NCI-H2227 (cell line): Measurements from ENCODE around the gene FEM1B.
A peak's percentile ranks its signal among the peaks of the same experiment; 100 is the strongest.

Experiments used
- DNase-seq: peaks from one replicate; lab custom pipeline; 2025; ENCODE audit not compliant: unreplicated experiment; lab: John Stamatoyannopoulos, UW

The FEM1B gene

DNA sequence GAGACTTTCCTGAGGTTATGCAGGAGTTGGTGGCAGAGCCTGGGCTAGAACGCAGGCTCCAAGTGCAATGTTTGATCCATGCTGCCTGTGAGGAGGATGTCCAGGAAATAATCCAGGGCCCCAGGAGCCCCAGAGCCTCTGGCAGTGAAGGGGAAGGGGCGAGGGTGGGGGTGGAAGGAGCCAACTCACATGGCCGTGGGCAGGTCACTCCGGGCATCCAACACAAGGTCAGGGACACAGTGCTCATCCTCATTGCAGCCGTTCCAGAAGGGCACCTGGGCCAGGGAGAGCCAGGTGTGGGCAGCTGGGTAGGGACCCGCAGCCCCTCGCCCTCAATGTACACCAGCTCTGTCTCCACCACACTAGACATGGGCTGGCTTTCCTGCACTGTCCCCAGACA lies 43.7 kb downstream of the FEM1B start:
- DNase-seq: no peak

- DNase-seq: no peak
Observed at GRCh38 chr15:68322796-68323195, 45.3 kb downstream of the FEM1B start.

DNA sequence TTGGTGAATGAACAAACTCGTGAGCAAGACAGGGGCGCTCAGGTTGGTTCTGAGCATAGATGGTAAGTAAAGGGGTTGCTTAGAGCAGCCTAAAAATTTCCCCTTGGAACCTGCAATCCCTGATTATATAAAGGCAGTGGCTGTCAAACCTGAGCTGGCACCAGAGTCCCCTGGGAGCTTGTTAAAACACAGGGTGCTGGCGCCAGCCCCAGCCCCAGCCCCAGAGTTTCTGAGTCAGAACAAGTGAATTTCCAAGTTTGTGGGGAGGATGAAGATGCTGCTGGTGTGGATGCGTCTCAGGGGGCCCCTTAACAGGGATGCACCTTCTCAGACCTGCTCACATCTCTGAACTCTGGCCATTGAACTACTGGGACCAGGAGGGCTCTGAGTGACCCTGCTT lies 48.2 kb downstream of the FEM1B start:
- no peak for DNase-seq

GRCh38 chr15:68326711-68327354 lies 49.3 kb downstream of the FEM1B start:
- no peak for DNase-seq

- DNase-seq: no peak
Observed at GRCh38 chr15:68328443-68328842, 50.9 kb downstream of the FEM1B start.

GRCh38 chr15:68328964-68329363 lies 51.4 kb downstream of the FEM1B start:
- no peak for DNase-seq

GRCh38 chr15:68330416-68330815 lies 52.9 kb downstream of the FEM1B start:
- no peak for DNase-seq

- DNase-seq: peak; percentile 32
Observed at GRCh38 chr15:68330901-68331300, 53.4 kb downstream of the FEM1B start.

GRCh38 chr15:68332266-68332665 lies 54.7 kb downstream of the FEM1B start:
- no peak for DNase-seq

- no peak for DNase-seq
Observed at GRCh38 chr15:68333775-68334470, 56.4 kb downstream of the FEM1B start.

- DNase-seq: no peak
Observed at GRCh38 chr15:68334661-68335124, 57.1 kb downstream of the FEM1B start.

GRCh38 chr15:68335251-68335650 lies 57.7 kb downstream of the FEM1B start:
- no peak for DNase-seq

- no peak for DNase-seq
Observed at GRCh38 chr15:68335655-68336054, 58.1 kb downstream of the FEM1B start.

GRCh38 chr15:68336516-68336915 lies 59.0 kb downstream of the FEM1B start:
- DNase-seq: no peak

DNA sequence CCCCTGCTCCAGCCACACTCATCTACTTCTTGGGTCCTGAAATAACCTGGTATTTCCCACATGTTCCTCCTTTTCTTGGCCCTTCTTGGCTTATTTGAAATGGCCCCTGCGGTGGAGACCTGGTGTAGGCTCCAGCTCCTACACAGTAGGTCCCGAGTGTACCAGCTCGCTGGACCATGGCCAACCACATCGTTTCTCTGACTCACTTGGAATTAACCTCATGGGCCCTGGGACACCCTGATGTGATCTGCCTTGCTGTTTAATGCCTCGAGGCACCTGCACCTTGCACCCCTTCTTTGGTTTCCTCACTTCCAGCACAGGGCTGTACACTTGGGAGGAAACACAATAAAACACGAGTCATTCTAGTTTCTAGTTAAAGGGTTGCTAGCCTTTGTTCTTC lies 60.3 kb downstream of the FEM1B start:
- DNase-seq: no peak

DNA sequence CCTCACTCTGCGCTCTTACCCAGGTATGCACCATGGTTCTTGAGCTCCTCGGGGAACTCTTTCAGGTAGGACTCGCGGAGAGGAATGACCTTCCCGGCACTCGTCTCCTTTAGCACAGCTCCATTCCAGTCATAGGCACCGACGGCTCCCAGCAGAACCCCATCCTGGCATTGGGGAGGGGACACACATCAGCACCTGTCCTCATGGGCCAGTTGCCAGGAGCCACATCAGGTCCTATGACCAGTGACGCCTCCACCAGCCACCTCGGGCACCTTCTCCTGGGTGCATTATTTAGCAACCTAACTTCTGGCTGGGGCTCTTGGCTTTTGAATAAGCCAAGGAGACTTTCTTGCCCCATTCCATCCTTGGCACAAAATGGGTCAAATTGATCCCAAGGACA lies 61.9 kb downstream of the FEM1B start:
- no peak for DNase-seq

DNA sequence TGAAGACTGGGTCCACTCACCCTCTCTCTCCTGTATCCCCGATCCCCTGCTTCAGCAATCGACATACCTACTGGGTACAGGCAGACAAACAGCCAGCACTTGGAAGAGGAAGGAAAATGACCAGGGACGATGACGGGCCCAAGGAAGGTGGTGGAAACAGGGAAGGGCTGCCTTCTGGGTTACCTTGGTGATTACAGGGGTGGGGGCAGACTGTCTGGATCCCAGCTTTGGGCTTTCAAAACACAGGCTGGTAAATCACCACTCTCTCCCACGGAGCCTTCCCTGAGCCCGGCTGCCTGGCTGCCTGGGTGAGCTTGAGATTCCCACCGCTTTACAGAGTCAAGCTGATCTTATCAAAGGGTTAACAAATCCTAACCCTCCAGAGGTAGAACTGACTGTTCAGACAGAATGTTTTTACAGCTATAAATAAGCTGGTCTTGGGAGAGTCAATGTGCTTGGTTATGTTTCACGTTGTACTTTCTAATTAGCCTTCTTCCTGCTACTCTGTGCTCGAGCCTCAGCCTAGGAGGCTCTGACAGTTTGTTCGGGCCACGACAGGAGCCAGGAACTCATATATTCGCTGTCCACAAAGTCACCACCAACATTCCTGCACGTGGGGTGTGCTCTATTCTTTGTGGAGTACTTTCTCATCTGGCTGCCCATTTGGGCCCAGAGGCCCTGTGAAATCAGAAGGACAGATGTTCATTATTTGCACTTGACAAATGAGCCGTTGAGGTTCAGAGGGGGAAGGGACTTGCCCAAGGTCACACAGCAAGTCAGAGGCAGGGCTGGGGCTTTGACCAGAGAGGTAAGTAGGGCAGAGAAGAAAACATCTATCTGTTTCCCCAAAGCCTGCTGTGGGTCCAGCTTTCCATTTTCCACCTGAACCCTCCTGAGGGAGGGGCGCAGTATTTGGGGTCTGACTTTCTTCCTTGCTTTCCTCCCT lies 63.5 kb downstream of the FEM1B start:
- DNase-seq: no peak

GRCh38 chr15:68341760-68342725 lies 64.5 kb downstream of the FEM1B start:
- no peak for DNase-seq

GRCh38 chr15:68343579-68344225 lies 66.2 kb downstream of the FEM1B start:
- no peak for DNase-seq

DNA sequence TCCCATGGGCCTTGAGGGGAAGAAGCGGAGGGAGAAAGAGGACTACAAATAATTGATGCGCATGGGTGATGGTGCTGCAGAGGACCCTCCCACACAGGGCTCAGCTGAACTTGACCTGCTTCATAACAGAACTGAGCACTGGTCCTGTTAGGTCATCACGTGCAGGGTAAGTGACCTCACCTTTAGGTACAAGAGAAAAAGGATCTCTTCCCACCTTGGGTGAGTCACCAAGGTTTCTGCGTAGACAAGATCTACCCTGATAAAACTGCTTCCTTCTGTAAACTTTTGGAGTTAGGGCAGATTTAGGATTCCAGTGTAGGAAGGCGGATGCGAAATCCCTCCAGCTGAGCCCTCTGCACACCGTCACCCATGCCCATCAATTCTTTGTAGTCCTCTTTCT lies 67.1 kb downstream of the FEM1B start:
- DNase-seq: no peak
